SH-SY5Y (cell line): ENCODE data around the gene CNTN4.

Experiments
- GATA2 ChIP-seq: IDR thresholded peaks from 2 replicates; pipeline ENCODE4 v1.6.1; 2011; ENCODE audit warnings: mild to moderate bottlenecking, low read depth, low read length
- GATA3 ChIP-seq: IDR thresholded peaks from 2 replicates; pipeline ENCODE4 v1.6.1; 2011; ENCODE audit warnings: low read depth, mild to moderate bottlenecking, low read length, moderate library complexity

GRCh38 chr3:2938711-2939110, 840.0 kb downstream of the CNTN4 start:
- no peak for TF ChIP-seq GATA2
- TF ChIP-seq GATA3: no peak
